Measurements from ENCODE around the gene SEC22B.
"Not testable (repeated sequence)": the region's sequence is repeated elsewhere in the genome, so short reads cannot be mapped to it uniquely, and the experiment has no call there.

Gene SEC22B

GRCh38 chr1:120179811-120180690 lies 3.7 kb upstream of the SEC22B start:
- not testable (repeated sequence) for H2AFZ ChIP-seq (ENCODE audit: low read depth, low read length); H4K20me1 ChIP-seq (ENCODE audit: insufficient read depth, low read length); H3K27me3 ChIP-seq (ENCODE audit: low read depth, low read length); H3K9ac ChIP-seq (ENCODE audit: low read length); H3K9me3 ChIP-seq (ENCODE audit: insufficient read depth, low read length); H3K4me2 ChIP-seq (ENCODE audit: low read length); H3K27ac ChIP-seq (ENCODE audit: low read length); H3K4me3 ChIP-seq (ENCODE audit: low read length); H3K4me1 ChIP-seq (ENCODE audit: low read length); H3K36me3 ChIP-seq (replicated peaks; ENCODE audit: low read depth, low read length)
- H3K79me2 ChIP-seq (ENCODE audit: low read length) = peaks cover 11% of the 10 kb centered on the region

GRCh38 chr1:120178799-120179756 lies 2.8 kb upstream of the SEC22B start:
- H2AFZ ChIP-seq (ENCODE audit: low read depth, low read length) = no peak overlapping the region
- no peaks in the 10 kb centered on the region for H3K36me3 ChIP-seq (replicated peaks; ENCODE audit: low read depth, low read length)
- H3K79me2 ChIP-seq (ENCODE audit: low read length) = peaks cover 11% of the 10 kb centered on the region
- no peak overlapping the region for H3K4me2 ChIP-seq (ENCODE audit: low read length)
- no peak overlapping the region for H3K27ac ChIP-seq (ENCODE audit: low read length)
- TF ChIP-seq EZH2phosphoT487 (IDR thresholded peaks at IDR 0.05; ENCODE audit: low read depth) = no peak
- no peak for TF ChIP-seq CTCF (IDR thresholded peaks at IDR 0.05; ENCODE audit: low read depth, low read length)
- H4K20me1 ChIP-seq (ENCODE audit: insufficient read depth, low read length) = no peaks in the 10 kb centered on the region
- no peaks in the 10 kb centered on the region for H3K27me3 ChIP-seq (ENCODE audit: low read depth, low read length)
- no peaks in the 10 kb centered on the region for H3K9me3 ChIP-seq (ENCODE audit: insufficient read depth, low read length)
- no peaks in the 10 kb centered on the region for H3K4me1 ChIP-seq (ENCODE audit: low read length)
- no peak overlapping the region for H3K9ac ChIP-seq (ENCODE audit: low read length)
- no peak overlapping the region for H3K4me3 ChIP-seq (ENCODE audit: low read length)

GRCh38 chr1:120178058-120178457 lies 1.7 kb upstream of the SEC22B start:
- H3K4me1 ChIP-seq (ENCODE audit: low read length); H4K20me1 ChIP-seq (ENCODE audit: insufficient read depth, low read length); H3K4me3 ChIP-seq (ENCODE audit: low read length); H2AFZ ChIP-seq (ENCODE audit: low read depth, low read length); H3K4me2 ChIP-seq (ENCODE audit: low read length); H3K27ac ChIP-seq (ENCODE audit: low read length); H3K27me3 ChIP-seq (ENCODE audit: low read depth, low read length); H3K9ac ChIP-seq (ENCODE audit: low read length); H3K36me3 ChIP-seq (replicated peaks; ENCODE audit: low read depth, low read length); H3K9me3 ChIP-seq (ENCODE audit: insufficient read depth, low read length): not testable (repeated sequence)
- peaks cover 13% of the 10 kb centered on the region for H3K79me2 ChIP-seq (ENCODE audit: low read length)

GRCh38 chr1:120175688-120176087 lies 632 bp downstream of the SEC22B start:
- Histone ChIP-seq H3K79me2 (ENCODE audit: low read length) (peaks cover 15% of the 10 kb centered on the region), H3K4me2 (ENCODE audit: low read length) (peak overlapping the region; percentile 49), H3K9ac (ENCODE audit: low read length) (peak overlapping the region; percentile 90), H3K4me3 (ENCODE audit: low read length) (peak overlapping the region; percentile 88), H2AFZ (ENCODE audit: low read depth, low read length) (peak overlapping the region; percentile 66), H3K27ac (ENCODE audit: low read length) (peak overlapping the region; percentile 71)
- not testable (repeated sequence) for H3K27me3 ChIP-seq (ENCODE audit: low read depth, low read length); H4K20me1 ChIP-seq (ENCODE audit: insufficient read depth, low read length); H3K9me3 ChIP-seq (ENCODE audit: insufficient read depth, low read length); H3K4me1 ChIP-seq (ENCODE audit: low read length); H3K36me3 ChIP-seq (replicated peaks; ENCODE audit: low read depth, low read length)

GRCh38 chr1:120164761-120165160 lies 11.6 kb downstream of the SEC22B start:
- H4K20me1 ChIP-seq (ENCODE audit: insufficient read depth, low read length); H3K9me3 ChIP-seq (ENCODE audit: insufficient read depth, low read length); H3K27ac ChIP-seq (ENCODE audit: low read length); H3K4me3 ChIP-seq (ENCODE audit: low read length); H3K27me3 ChIP-seq (ENCODE audit: low read depth, low read length); H3K4me2 ChIP-seq (ENCODE audit: low read length); H2AFZ ChIP-seq (ENCODE audit: low read depth, low read length); H3K79me2 ChIP-seq (ENCODE audit: low read length); H3K4me1 ChIP-seq (ENCODE audit: low read length); H3K9ac ChIP-seq (ENCODE audit: low read length); H3K36me3 ChIP-seq (replicated peaks; ENCODE audit: low read depth, low read length): not testable (repeated sequence)

GRCh38 chr1:120162015-120162414 lies 14.3 kb downstream of the SEC22B start:
- not testable (repeated sequence) for H3K4me1 ChIP-seq (ENCODE audit: low read length); H3K4me2 ChIP-seq (ENCODE audit: low read length); H3K27ac ChIP-seq (ENCODE audit: low read length); H2AFZ ChIP-seq (ENCODE audit: low read depth, low read length); H3K79me2 ChIP-seq (ENCODE audit: low read length); H3K9me3 ChIP-seq (ENCODE audit: insufficient read depth, low read length); H3K4me3 ChIP-seq (ENCODE audit: low read length); H3K36me3 ChIP-seq (replicated peaks; ENCODE audit: low read depth, low read length); H4K20me1 ChIP-seq (ENCODE audit: insufficient read depth, low read length); H3K9ac ChIP-seq (ENCODE audit: low read length); H3K27me3 ChIP-seq (ENCODE audit: low read depth, low read length)

- H3K4me3 ChIP-seq (ENCODE audit: low read length); H4K20me1 ChIP-seq (ENCODE audit: insufficient read depth, low read length); H3K9ac ChIP-seq (ENCODE audit: low read length); H3K79me2 ChIP-seq (ENCODE audit: low read length); H2AFZ ChIP-seq (ENCODE audit: low read depth, low read length); H3K36me3 ChIP-seq (replicated peaks; ENCODE audit: low read depth, low read length); H3K27ac ChIP-seq (ENCODE audit: low read length); H3K4me2 ChIP-seq (ENCODE audit: low read length); H3K27me3 ChIP-seq (ENCODE audit: low read depth, low read length); H3K9me3 ChIP-seq (ENCODE audit: insufficient read depth, low read length); H3K4me1 ChIP-seq (ENCODE audit: low read length): not testable (repeated sequence)
Observed at GRCh38 chr1:120158495-120158894, 17.8 kb downstream of the SEC22B start.

- H3K4me3 ChIP-seq (ENCODE audit: low read length); H3K79me2 ChIP-seq (ENCODE audit: low read length); H3K4me2 ChIP-seq (ENCODE audit: low read length); H3K27ac ChIP-seq (ENCODE audit: low read length); H3K9ac ChIP-seq (ENCODE audit: low read length); H2AFZ ChIP-seq (ENCODE audit: low read depth, low read length); H3K27me3 ChIP-seq (ENCODE audit: low read depth, low read length); H3K4me1 ChIP-seq (ENCODE audit: low read length); H3K36me3 ChIP-seq (replicated peaks; ENCODE audit: low read depth, low read length); H3K9me3 ChIP-seq (ENCODE audit: insufficient read depth, low read length); H4K20me1 ChIP-seq (ENCODE audit: insufficient read depth, low read length): not testable (repeated sequence)
Observed at GRCh38 chr1:120158086-120158485, 18.2 kb downstream of the SEC22B start.
